T-helper 1 cell treated with Interleukin-12 subunit alpha and Interleukin-12 subunit beta and Interleukin-4 antibody, amounts not matched to agents 30 μg/mL and 1 μg/mL, for 36 hours (primary cell): ENCODE results near the gene MNX1.
A peak's percentile ranks its signal among the peaks of the same experiment; 100 is the strongest.

ENCODE experiments used
- H3K27ac Mint-ChIP-seq: one replicate; pipeline ENCODE4 v1.8.0; 2021; ENCODE audit warnings: mild to moderate bottlenecking, mixed read lengths
- H3K27me3 Mint-ChIP-seq: one replicate; pipeline ENCODE4 v1.8.0; 2021; ENCODE audit warnings: low read depth, mixed read lengths
- H3K36me3 Mint-ChIP-seq: one replicate; pipeline ENCODE4 v1.8.0; 2021; ENCODE audit warnings: low read depth, mixed read lengths
- H3K4me1 Mint-ChIP-seq: one replicate; pipeline ENCODE4 v1.8.0; 2021; ENCODE audit warnings: low read depth, mixed read lengths
- H3K4me3 Mint-ChIP-seq: one replicate; pipeline ENCODE4 v1.8.0; 2021; ENCODE audit warnings: mild to moderate bottlenecking, moderate library complexity, mixed read lengths
- H3K9me3 Mint-ChIP-seq: one replicate; pipeline ENCODE4 v1.8.0; 2021; ENCODE audit warnings: mixed read lengths

Gene MNX1

DNA sequence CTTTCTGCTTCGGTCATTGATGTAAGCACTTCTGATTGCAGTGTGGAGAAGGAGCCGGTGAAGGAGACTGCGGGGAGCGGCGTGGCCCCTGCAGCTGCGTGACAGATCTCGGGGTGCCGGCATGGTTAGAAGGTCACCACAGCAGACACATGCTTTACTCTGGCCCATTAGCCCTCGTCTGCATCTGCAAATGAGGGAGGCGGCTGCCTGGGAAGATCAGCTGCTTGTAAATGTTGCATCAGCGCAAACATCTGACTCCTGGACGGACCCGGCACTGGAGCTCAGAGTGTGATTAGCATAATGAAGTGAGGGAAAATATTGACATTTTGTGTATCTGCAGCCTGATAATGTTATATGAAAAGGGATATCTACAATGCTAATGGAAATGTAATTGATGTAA, 30.5 kb upstream of the MNX1 start:
- peaks cover 5% of the 10 kb centered on the region for H3K27me3 Mint-ChIP-seq
- no peaks in the 10 kb centered on the region for H3K4me1 Mint-ChIP-seq
- H3K36me3 Mint-ChIP-seq, result no peaks in the 10 kb centered on the region
- no peak overlapping the region for H3K4me3 Mint-ChIP-seq
- peaks cover 9% of the 10 kb centered on the region for H3K9me3 Mint-ChIP-seq
- no peak overlapping the region for H3K27ac Mint-ChIP-seq

- no peak overlapping the region for H3K27ac Mint-ChIP-seq
- peaks cover 9% of the 10 kb centered on the region for H3K9me3 Mint-ChIP-seq
- H3K27me3 Mint-ChIP-seq, result peaks cover 8% of the 10 kb centered on the region
- no peak overlapping the region for H3K4me3 Mint-ChIP-seq
- H3K4me1 Mint-ChIP-seq, result no peaks in the 10 kb centered on the region
- no peaks in the 10 kb centered on the region for H3K36me3 Mint-ChIP-seq
Measured at GRCh38 chr7:157037635-157038034, 27.2 kb upstream of the MNX1 start.

DNA sequence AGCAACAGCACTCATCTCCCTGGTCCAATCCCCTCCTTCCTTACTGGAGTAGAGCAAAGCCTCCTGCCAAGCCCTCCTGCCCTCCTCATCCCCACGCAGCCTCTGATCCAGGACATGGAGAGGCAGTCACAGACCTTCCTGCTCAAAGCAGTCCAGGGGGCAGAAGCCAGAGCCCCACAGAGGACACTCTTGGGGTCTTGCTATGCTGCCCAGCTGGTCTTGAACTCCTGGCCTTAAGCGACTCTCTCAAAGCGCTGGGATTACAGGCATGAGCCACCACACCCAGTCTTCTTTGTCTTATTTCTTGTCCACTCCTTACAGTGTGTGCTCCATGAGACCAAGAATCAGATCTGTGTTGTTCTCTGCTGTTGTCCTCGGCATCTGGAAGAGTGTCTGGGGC, 26.6 kb upstream of the MNX1 start:
- Mint-ChIP-seq H3K9me3 (peaks cover 9% of the 10 kb centered on the region), H3K27me3 (peaks cover 11% of the 10 kb centered on the region), H3K4me3 (no peak overlapping the region), H3K36me3 (no peaks in the 10 kb centered on the region), H3K4me1 (no peaks in the 10 kb centered on the region), H3K27ac (no peak overlapping the region)

DNA sequence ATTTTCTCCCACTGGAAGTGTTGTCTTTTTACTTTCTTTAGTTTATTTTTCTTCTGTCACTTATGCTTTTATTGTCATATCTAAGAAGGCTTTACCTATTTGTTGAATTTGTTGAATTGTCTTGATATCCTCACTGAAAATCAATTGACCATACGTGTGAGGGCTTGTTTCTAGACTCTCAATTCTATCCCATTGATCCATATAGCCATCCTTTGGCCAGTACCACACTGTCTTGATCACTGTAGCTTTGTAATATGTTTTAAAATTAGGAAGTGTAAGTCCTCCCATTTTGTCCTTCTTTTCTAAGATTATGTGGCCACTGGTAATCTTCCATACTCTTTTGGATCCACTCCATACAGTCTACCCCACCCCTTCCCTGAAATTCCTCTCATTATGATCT, 25.5 kb upstream of the MNX1 start:
- no peaks in the 10 kb centered on the region for H3K4me1 Mint-ChIP-seq
- peaks cover 18% of the 10 kb centered on the region for H3K27me3 Mint-ChIP-seq
- no peak overlapping the region for H3K4me3 Mint-ChIP-seq
- no peaks in the 10 kb centered on the region for H3K36me3 Mint-ChIP-seq
- H3K9me3 Mint-ChIP-seq, result peaks cover 9% of the 10 kb centered on the region
- H3K27ac Mint-ChIP-seq, result no peak overlapping the region

DNA sequence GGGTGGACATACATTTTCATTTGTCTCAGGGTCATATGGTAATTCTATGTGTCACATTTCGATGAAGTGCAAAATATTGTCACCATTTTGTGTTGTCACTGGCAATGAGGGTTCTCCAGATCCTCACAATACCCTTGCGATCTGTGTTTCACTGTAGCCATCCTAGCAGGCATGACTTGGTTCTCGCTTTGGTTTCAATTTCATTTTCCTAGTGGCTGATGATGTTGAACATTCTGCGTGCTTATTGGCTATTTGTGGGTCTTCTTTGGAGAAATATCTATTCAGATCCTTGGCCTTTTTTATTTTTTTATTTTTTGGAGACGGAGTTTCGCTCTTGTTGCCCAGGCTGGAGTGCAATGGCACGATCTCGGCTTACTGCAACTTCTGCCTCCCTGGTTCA, 24.8 kb upstream of the MNX1 start:
- H3K4me3 Mint-ChIP-seq, result no peak overlapping the region
- H3K27ac Mint-ChIP-seq, result no peak overlapping the region
- H3K9me3 Mint-ChIP-seq, result peaks cover 9% of the 10 kb centered on the region
- H3K4me1 Mint-ChIP-seq, result no peaks in the 10 kb centered on the region
- H3K36me3 Mint-ChIP-seq, result no peaks in the 10 kb centered on the region
- peaks cover 18% of the 10 kb centered on the region for H3K27me3 Mint-ChIP-seq

DNA sequence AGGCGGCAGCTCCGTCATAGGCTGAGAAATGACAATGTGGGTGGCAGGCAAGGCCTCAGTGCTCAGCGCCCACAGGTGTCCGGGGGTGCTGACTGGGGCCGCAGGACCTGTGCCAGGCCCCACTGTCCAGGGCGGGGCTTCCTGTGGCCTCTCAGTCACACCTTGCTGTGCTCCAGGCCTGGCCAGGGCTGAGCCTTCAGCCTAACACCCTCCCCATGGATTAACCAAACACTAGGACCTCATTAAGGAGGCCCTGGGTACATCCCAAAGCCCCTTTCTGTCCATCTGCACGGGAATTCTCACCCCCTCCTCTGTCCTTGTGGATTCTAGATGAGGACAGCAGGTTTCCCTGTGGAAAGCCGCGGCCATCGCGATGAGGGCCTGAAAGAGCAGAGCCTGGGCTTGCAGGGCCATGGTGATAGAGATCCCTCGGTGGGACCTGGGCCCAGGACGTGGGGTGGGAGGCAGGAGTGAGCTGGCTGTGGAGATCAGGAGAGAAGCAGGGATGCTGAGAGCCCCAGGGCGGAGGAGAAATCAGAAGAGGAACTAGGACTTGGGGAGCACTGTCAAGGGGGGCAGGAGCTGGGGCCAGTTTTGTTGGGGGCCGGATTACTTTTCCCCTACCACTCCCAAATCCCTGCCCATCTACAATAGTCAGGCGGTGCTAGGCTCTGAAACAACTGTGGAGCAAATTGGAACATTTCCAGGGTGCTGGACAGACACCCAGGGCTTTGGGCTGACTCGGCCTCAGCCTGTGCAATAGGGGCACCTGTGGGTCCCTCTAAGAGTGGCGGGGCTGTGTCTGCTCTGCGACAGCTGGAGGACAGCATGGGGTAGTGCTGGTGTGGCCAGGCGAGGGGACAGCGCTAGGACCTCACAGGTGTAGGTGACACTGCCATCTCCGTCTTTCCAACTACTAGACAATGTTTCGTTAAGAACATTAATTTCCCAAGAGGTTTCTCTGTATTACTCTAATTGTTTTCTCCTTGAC, 23.3 kb upstream of the MNX1 start:
- Mint-ChIP-seq H3K27ac (no peak overlapping the region), H3K4me1 (no peaks in the 10 kb centered on the region), H3K9me3 (peaks cover 9% of the 10 kb centered on the region), H3K27me3 (peaks cover 25% of the 10 kb centered on the region), H3K36me3 (no peaks in the 10 kb centered on the region), H3K4me3 (no peak overlapping the region)

GRCh38 chr7:157032644-157033482, 22.4 kb upstream of the MNX1 start:
- no peak overlapping the region for H3K4me3 Mint-ChIP-seq
- no peak overlapping the region for H3K27ac Mint-ChIP-seq
- no peaks in the 10 kb centered on the region for H3K36me3 Mint-ChIP-seq
- H3K27me3 Mint-ChIP-seq, result peaks cover 31% of the 10 kb centered on the region
- H3K9me3 Mint-ChIP-seq, result peaks cover 9% of the 10 kb centered on the region
- no peaks in the 10 kb centered on the region for H3K4me1 Mint-ChIP-seq

- H3K36me3 Mint-ChIP-seq, result no peaks in the 10 kb centered on the region
- H3K27ac Mint-ChIP-seq, result no peak overlapping the region
- H3K4me1 Mint-ChIP-seq, result no peaks in the 10 kb centered on the region
- peaks cover 36% of the 10 kb centered on the region for H3K27me3 Mint-ChIP-seq
- peaks cover 9% of the 10 kb centered on the region for H3K9me3 Mint-ChIP-seq
- no peak overlapping the region for H3K4me3 Mint-ChIP-seq
Measured at GRCh38 chr7:157032128-157032527, 21.7 kb upstream of the MNX1 start.

DNA sequence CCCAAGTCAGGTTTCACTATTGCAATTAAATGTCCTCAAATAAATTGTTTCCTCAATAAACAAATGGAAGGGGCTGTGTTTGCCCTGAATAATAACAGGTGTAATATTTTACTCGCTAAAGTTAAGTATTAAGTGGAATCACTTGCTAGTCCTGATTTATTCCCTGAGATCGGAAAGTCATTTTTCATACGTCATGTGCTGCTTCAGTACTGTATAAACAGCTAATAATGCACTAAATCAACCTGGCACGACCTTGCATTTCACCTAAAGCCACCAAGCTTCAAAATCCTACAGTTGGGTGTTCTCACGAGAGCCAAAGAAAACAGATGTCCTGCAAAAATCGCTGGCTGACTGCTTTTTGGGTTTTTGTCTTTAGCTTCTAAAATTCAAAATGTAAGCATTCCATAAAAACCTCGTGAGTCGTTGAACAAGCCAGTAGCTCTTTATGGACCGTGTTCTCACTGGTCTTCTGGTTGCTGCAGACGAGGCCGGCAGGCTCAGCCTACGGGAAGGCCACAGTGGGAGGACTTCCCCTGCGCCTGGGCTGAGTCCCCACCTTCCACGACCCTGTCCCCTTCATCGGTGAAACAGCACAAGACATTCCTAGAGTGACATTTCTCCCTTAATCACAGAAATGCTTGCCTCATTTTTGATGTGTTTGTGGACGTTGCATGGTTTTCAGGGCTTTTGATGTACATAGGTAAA, 17.9 kb upstream of the MNX1 start:
- H3K27me3 Mint-ChIP-seq, result peaks cover 64% of the 10 kb centered on the region
- H3K27ac Mint-ChIP-seq, result no peak overlapping the region
- H3K9me3 Mint-ChIP-seq, result peaks cover 5% of the 10 kb centered on the region
- no peaks in the 10 kb centered on the region for H3K36me3 Mint-ChIP-seq
- no peak overlapping the region for H3K4me3 Mint-ChIP-seq
- no peaks in the 10 kb centered on the region for H3K4me1 Mint-ChIP-seq

DNA sequence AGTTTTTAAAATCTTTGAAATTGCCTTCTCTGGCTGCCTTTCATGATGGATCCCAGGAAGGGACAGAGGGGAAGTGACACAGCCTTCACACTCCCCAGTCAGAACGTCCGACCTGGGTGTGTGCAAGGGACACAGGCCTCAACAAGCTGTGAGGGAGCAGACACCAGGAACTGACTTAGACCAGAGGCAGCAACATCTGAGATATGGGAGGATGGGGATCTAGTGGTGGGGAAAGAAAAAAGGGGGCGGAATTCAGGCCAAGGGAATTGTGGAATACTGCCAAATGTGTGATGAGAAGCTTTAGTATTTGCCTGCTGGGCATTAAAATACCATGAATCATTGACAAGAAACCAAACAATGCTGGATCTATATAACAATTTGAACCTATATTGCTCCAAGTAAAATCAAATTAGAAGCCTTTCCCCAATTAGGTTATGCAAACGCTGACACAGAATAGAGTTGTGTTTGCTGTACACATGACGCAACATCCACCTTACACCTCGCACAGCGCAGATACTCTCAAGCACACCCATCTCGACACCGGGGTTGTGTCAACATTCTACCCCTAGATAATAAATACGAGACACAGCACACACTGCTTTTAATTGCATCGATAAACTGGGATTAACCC, 17.2 kb upstream of the MNX1 start:
- Mint-ChIP-seq H3K36me3 (no peaks in the 10 kb centered on the region), H3K4me1 (no peaks in the 10 kb centered on the region), H3K4me3 (no peak overlapping the region), H3K27ac (no peak overlapping the region), H3K9me3 (peaks cover 5% of the 10 kb centered on the region), H3K27me3 (peaks cover 71% of the 10 kb centered on the region)

DNA sequence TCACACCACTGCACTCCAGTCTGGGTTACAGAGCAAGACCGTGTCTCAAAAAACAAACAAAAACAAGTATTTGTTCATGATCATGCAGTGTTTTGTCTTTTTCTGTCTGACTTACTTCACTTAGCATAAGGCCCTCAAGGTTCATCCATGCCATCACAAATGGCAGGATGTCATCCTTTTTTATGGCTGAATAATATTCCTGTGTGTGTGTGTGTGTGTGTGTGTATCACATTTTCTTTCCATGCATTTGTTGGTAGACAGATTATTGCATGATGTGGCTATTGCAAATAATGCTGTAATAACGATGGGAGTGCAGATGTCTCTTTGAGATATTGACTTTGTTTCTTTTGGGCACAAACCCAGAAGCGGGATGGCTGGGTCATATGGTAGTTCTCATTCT, 14.3 kb upstream of the MNX1 start:
- Mint-ChIP-seq H3K36me3 (no peaks in the 10 kb centered on the region), H3K9me3 (peaks cover 5% of the 10 kb centered on the region), H3K4me3 (no peak overlapping the region), H3K4me1 (no peaks in the 10 kb centered on the region), H3K27me3 (peaks cover 76% of the 10 kb centered on the region), H3K27ac (no peak overlapping the region)

GRCh38 chr7:157023589-157023905, 13.1 kb upstream of the MNX1 start:
- H3K9me3 Mint-ChIP-seq, result peaks cover 5% of the 10 kb centered on the region
- H3K27ac Mint-ChIP-seq, result peak overlapping the region; percentile 3
- peaks cover 2% of the 10 kb centered on the region for H3K4me1 Mint-ChIP-seq
- H3K4me3 Mint-ChIP-seq, result no peak overlapping the region
- peaks cover 81% of the 10 kb centered on the region for H3K27me3 Mint-ChIP-seq
- H3K36me3 Mint-ChIP-seq, result no peaks in the 10 kb centered on the region

DNA sequence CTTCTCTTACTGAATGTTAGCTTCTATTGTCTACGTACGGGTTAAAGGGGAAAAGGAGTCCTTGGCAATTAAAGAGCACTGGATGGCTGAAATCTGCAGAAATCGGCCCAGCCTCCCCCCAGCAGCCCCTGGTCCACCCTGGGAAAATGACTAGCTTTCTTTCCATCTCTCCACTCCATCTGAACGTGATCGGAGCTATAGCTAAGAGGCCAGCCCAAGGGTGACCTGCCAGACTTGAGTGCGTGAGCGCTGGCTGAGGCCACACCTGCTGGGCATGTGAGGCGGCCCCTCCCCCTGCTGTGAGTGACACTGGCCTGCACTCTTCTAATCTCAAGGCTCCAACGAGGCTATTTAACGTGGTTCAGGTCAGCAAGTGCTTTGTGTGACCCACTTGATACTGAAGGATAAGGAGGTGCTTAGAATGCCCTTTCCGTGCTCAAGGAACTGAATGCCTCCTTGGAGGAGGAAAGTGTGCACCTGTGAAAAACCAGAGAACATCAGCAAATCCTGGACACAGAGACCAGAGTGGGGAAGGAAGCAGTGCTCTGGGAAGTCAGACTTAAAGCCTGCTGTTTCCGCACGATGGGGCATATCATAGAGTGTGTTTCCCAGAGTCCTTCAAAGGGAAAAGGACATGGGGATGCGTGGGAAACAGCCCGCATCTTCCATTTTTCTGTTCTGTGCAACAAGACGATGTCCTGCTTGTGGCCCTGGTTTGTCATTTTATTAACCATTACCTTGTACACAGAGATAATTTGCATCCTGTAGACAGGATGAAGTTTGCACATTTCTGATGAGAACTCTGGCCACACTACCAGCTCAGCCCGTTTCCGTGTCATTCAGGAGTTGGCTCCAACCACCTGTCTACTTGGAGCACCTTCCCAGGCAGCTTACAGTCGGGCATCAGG, 12.5 kb upstream of the MNX1 start:
- Mint-ChIP-seq H3K9me3 (peaks cover 5% of the 10 kb centered on the region), H3K36me3 (no peaks in the 10 kb centered on the region), H3K27ac (peak overlapping the region; percentile 3), H3K4me3 (no peak overlapping the region), H3K4me1 (peaks cover 2% of the 10 kb centered on the region), H3K27me3 (peaks cover 79% of the 10 kb centered on the region)
